Left ventricle myocardium superior (tissue), 1 donor: ENCODE results near the gene TM7SF2. TPM values are rescaled to one million over a fixed set of nuclear protein-coding genes. Genes with fewer than 3 reads are reported as not detected.

ENCODE experiments used
- ATAC-seq: fragments of 200-7000 bp; cut with Tn5 transposase; one replicate; pipeline ENCODE4 v1.9.1; 2020; ENCODE audit warnings: mild to moderate bottlenecking, moderate library complexity
- DNase-seq: peaks from one replicate; pipeline ENCODE4 v3.0.0-alpha.2; 2020
- intact Hi-C: fragments of 100-400 bp; cut with micrococcal nuclease; formaldehyde crosslinking; loops from one replicate; pipeline ENCODE4 v1.11.0; 2022
- long read RNA-seq: library from polyadenylated mRNA; unstranded; transcript quantifications from one replicate; pipeline ENCODE4 v2.0.0, GENCODE V29; 2021
- total RNA-seq: library from RNA; stranded (reverse); fragmentation: NEBNext Ultra II Directional; extraction: Animal tissue kit (Norgen Biotek cat#: 25700); gene quantifications from one replicate; pipeline ENCODE4 v1.2.1, GENCODE V29; 2021
- donor health status: DM: no; HTN: yes; CAD: no; lungs with severe emphysema.

TM7SF2 gene
- total RNA-seq, result 112 TPM
- long read RNA-seq, transcript TM7SF2-217 (8 exons, 2,094 nt), result minor isoform, 7 of 367 reads
- long read RNA-seq, transcript TM7SF2-201 (10 exons, 1,722 nt), result major isoform, 217 of 367 reads
- long read RNA-seq, transcript TM7SF2-216 (9 exons, 1,671 nt), result minor isoform, 7 of 367 reads
- long read RNA-seq, partial matches to known transcripts, result 47 of 367 reads
- long read RNA-seq, other reads (novel, unspliced or antisense), result 86 of 367 reads

GRCh38 chr11:65111744-65112545 is at the start of gene TM7SF2:
Gene TM7SF2 (plus strand): TSS chr11:65111872. CDS start chr11:65112016, 144 bp downstream.
- DNase-seq, result peak; percentile 98
- ATAC-seq, result peak; percentile 89
- intact Hi-C loops, result no loop called here

GRCh38 chr11:65063532-65063931 is 48.1 kb upstream of the TM7SF2 start:
- DNase-seq (no peak), ATAC-seq (no peak)
- intact Hi-C loops, result no loop called here

- ATAC-seq (no peak), DNase-seq (no peak)
- intact Hi-C loops, result no loop called here
Observed at GRCh38 chr11:65064847-65065240, 46.8 kb upstream of the TM7SF2 start.

GRCh38 chr11:65065851-65066250 is 45.8 kb upstream of the TM7SF2 start:
- DNase-seq (no peak), ATAC-seq (no peak)
- intact Hi-C loops, result no loop called here

GRCh38 chr11:65066315-65066714 is 45.4 kb upstream of the TM7SF2 start:
- no peak for ATAC-seq
- intact Hi-C loops, result no loop called here
- DNase-seq, result no peak

GRCh38 chr11:65066805-65067291 is 44.8 kb upstream of the TM7SF2 start:
- no peak for ATAC-seq
- intact Hi-C loops, result no loop called here
- no peak for DNase-seq

GRCh38 chr11:65067446-65067845 is 44.2 kb upstream of the TM7SF2 start:
- DNase-seq (no peak), ATAC-seq (no peak)
- intact Hi-C loops, result no loop called here

GRCh38 chr11:65069217-65069616 is 42.5 kb upstream of the TM7SF2 start:
- ATAC-seq, result no peak
- intact Hi-C loops, result no loop called here
- DNase-seq, result no peak

- ATAC-seq, result no peak
- DNase-seq, result no peak
- intact Hi-C loops, result no loop called here
Observed at GRCh38 chr11:65071907-65072630, 39.6 kb upstream of the TM7SF2 start.

- DNase-seq (no peak), ATAC-seq (no peak)
- intact Hi-C loops, result no loop called here
Observed at GRCh38 chr11:65072631-65072966, 39.1 kb upstream of the TM7SF2 start.

GRCh38 chr11:65077451-65077850 is 34.2 kb upstream of the TM7SF2 start:
- intact Hi-C loops, result no loop called here
- DNase-seq, result no peak
- no peak for ATAC-seq

GRCh38 chr11:65078151-65078550 is 33.5 kb upstream of the TM7SF2 start:
- peak; percentile 51 for DNase-seq
- ATAC-seq, result peak; percentile 51
- intact Hi-C loops, result no loop called here

- peak; percentile 8 for DNase-seq
- no peak for ATAC-seq
- intact Hi-C loops, result no loop called here
Observed at GRCh38 chr11:65078786-65079342, 32.8 kb upstream of the TM7SF2 start.

- intact Hi-C loops, result no loop called here
- ATAC-seq (no peak), DNase-seq (no peak)
Observed at GRCh38 chr11:65083134-65083833, 28.4 kb upstream of the TM7SF2 start.

GRCh38 chr11:65083834-65084597 is 27.7 kb upstream of the TM7SF2 start, which contains the start of the genes CDCA5 and ZFPL1:
Gene CDCA5 (minus strand): TSS chr11:65084040. CDS start chr11:65083978, 62 bp downstream.
Gene ZFPL1 (plus strand): TSS chr11:65084222. CDS start chr11:65084699, 477 bp downstream.
- ATAC-seq, result peak; percentile 98
- DNase-seq, result peak; percentile 97
- intact Hi-C loops, result no loop called here

- intact Hi-C loops, result no loop called here
- ATAC-seq, result no peak
Observed at GRCh38 chr11:65084598-65085375, 26.9 kb upstream of the TM7SF2 start.

GRCh38 chr11:65085446-65085845 is 26.2 kb upstream of the TM7SF2 start:
- no peak for DNase-seq
- intact Hi-C loops, result no loop called here

More at GRCh38 chr11:65084598-65085375, 26.9 kb upstream of the TM7SF2 start:
- no peak for DNase-seq

More at GRCh38 chr11:65085446-65085845, 26.2 kb upstream of the TM7SF2 start:
- ATAC-seq, result no peak
